Measurements from ENCODE around the gene SULT4A1. TPM values are rescaled to one million over a fixed set of nuclear protein-coding genes. Genes with fewer than 3 reads are reported as not detected.

SULT4A1 gene
- total RNA-seq, 2 experiments from 2014 or later = not detected

DNA sequence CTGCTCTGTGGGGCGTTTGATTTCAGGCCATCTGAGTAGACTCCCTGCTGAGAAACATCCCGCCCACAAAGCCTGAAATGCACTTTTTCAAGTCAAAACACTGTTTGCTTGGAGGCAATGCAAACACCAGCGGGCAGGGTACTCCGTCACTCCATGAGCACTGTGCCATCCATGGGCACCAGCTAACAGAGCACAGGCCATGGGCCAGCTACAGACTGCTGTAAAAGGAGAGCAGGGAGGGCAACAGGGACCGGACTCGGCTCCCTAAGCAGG is 33.7 kb downstream of the SULT4A1 start:
- ChIA-PET POLR2A (no interaction called here), CTCF (no interaction called here)
- Mint-ChIP-seq H3K4me3 (no peak overlapping the region), H3K9me3 (no peaks in the 10 kb centered on the region), H3K36me3 (ENCODE audit: low read depth) (no peaks in the 10 kb centered on the region), H3K27me3 (peaks cover 9% of the 10 kb centered on the region), H3K27ac (no peak overlapping the region), H3K4me1 (ENCODE audit: low read depth) (no peaks in the 10 kb centered on the region)
- intact Hi-C loops (cut with micrococcal nuclease) = no loop called here
- DNase-seq (no peak), ATAC-seq (no peak)
- TF ChIP-seq, protein P1, sequence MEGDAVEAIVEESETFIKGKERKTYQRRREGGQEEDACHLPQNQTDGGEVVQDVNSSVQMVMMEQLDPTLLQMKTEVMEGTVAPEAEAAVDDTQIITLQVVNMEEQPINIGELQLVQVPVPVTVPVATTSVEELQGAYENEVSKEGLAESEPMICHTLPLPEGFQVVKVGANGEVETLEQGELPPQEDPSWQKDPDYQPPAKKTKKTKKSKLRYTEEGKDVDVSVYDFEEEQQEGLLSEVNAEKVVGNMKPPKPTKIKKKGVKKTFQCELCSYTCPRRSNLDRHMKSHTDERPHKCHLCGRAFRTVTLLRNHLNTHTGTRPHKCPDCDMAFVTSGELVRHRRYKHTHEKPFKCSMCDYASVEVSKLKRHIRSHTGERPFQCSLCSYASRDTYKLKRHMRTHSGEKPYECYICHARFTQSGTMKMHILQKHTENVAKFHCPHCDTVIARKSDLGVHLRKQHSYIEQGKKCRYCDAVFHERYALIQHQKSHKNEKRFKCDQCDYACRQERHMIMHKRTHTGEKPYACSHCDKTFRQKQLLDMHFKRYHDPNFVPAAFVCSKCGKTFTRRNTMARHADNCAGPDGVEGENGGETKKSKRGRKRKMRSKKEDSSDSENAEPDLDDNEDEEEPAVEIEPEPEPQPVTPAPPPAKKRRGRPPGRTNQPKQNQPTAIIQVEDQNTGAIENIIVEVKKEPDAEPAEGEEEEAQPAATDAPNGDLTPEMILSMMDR (IDR thresholded peaks at IDR 0.05) = no peak

DNA sequence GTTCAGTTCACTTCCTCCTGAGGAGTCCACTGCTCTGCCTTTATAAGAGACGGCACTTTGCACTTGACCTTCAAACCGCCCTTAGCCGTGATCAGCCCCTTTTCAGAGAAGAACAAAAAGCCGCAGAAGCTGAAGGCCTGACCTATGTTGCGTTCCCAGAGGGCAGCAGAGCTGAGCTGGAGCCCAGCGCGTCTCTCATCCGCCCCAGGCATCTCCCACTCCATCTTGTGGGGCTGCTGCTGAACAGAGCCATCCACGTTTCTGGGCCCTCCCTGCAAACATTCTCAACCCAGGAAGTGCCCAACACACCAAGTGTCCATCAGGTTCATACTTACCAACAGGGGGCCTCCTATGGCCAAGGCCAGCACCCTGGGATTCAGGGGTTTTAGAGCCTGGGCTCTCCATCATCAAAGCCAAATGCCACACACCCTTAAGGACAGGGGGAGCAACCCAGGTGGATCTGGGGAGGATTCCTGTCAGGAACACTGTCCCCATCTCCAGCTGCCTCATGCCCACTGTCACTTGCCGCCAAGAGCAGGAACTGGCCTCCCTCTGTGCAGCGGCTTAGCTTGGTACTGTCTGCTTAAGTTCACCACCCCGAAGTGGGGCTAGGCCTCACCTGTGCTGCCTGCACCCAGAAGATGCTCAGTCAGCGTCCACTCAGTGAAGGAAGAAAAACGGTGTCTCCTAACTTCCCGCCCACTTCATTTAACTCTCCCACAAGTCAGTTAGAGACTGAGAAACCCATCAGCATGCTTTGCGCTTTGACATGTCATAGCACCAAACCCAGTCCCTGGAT is 34.2 kb downstream of the SULT4A1 start:
- no peak overlapping the region for H3K27ac Mint-ChIP-seq
- no peak for DNase-seq
- H3K27me3 Mint-ChIP-seq = peaks cover 11% of the 10 kb centered on the region
- intact Hi-C loops (cut with micrococcal nuclease) = no loop called here
- H3K4me3 Mint-ChIP-seq = no peak overlapping the region
- ChIA-PET POLR2A (no interaction called here), CTCF (no interaction called here)
- no peaks in the 10 kb centered on the region for H3K9me3 Mint-ChIP-seq
- H3K4me1 Mint-ChIP-seq (ENCODE audit: low read depth) = no peaks in the 10 kb centered on the region
- no peaks in the 10 kb centered on the region for H3K36me3 Mint-ChIP-seq (ENCODE audit: low read depth)
- ATAC-seq = no peak
- TF ChIP-seq, protein P1 (IDR thresholded peaks at IDR 0.05) = no peak

DNA sequence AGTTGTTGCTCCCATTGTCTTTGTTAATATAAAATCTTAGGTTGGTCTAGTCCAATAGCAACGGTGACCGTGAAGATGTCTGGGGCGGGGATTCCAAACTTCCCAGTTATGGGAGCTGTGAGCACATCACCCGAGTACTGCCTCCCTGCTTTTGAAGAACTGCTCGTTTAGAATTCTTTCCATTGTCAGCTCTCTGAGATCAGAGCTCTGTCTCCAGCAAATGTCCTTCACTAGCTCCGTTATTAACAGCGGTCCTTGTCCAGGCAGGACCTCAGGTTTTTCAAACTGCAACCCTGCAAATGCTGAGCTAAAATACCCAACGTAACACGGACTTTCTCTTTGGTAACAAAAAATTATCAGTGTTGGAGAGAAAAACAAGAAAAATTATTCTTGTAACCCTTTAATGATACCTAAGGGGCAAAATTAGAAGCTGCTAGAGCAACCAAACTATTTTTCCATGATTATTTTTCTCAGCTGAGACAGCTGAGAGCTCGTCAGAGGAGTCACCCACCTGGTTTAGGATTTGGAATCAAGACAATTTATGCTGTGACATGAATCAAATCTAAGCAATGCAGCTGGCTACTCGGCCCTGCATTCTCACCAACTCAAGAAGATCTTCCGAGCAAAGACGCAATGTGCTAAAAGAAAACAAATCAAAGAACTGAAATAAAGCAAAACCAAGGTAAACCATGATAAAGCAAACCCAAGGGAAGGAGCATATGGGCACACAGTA is 35.1 kb downstream of the SULT4A1 start:
- no peak for ATAC-seq
- intact Hi-C loops (cut with micrococcal nuclease) = no loop called here
- ChIA-PET POLR2A (no interaction called here), CTCF (interaction anchor here (1.3 to 1.6 kb wide), 3 partner anchors 27 to 58 kb away, joined by 3 to 5 read pairs (median 4); no protein-coding TSS in a partner anchor)
- H3K27ac Mint-ChIP-seq = no peak overlapping the region
- H3K4me1 Mint-ChIP-seq (ENCODE audit: low read depth) = no peaks in the 10 kb centered on the region
- TF ChIP-seq, protein P1 (IDR thresholded peaks at IDR 0.05) = no peak
- H3K4me3 Mint-ChIP-seq = no peak overlapping the region
- H3K36me3 Mint-ChIP-seq (ENCODE audit: low read depth) = no peaks in the 10 kb centered on the region
- H3K9me3 Mint-ChIP-seq = no peaks in the 10 kb centered on the region
- peaks cover 14% of the 10 kb centered on the region for H3K27me3 Mint-ChIP-seq
- no peak for DNase-seq

DNA sequence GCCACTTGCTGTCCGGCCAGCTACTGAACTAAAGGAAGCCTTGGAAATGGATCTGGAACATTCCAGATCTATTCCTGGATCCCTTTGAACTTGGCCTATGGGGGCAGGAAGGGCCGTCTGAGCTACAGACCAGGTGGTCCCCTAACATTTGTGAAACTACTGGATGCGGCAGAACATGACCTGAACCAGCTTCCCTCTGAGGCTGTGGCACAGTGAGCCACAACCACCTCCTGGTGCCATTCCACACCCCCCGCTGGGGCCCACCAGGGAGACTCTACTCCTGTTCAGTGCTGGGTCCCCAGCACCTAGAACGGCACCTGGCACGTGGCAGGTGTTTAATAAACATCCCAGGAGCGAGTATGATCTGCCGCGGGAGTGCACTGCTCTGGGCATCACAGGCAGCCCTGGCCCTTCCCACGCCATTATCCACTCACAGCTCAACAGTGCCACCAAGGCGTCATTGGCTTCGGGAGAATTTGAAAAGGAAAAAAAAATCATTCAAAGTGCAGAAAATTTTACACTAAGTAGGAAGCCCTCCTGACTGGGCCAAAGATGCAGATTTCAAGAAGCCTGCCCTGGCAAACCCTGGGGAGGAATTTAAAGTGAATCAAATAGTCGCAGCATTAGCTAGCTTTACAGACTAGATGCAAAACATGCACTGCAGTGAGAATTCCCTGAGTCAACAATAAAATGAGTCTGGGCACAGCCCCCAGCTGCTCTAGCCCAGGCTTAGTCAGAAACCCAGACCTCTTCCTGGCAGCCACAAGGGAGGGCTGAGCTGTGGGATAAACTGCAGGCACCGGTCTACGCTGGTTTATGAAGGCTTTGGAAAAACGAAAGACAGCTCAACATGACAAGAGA is 35.9 kb downstream of the SULT4A1 start:
- no peak for DNase-seq
- Mint-ChIP-seq H3K9me3 (no peaks in the 10 kb centered on the region), H3K4me1 (ENCODE audit: low read depth) (no peaks in the 10 kb centered on the region), H3K4me3 (no peak overlapping the region), H3K27ac (no peak overlapping the region), H3K27me3 (peaks cover 15% of the 10 kb centered on the region), H3K36me3 (ENCODE audit: low read depth) (no peaks in the 10 kb centered on the region)
- POLR2A ChIA-PET = interaction anchor here (0.6 kb wide), 1 partner anchor 8 kb away, joined by 3 read pairs; no protein-coding TSS in a partner anchor
- no peak for ATAC-seq
- TF ChIP-seq, protein P1 (IDR thresholded peaks at IDR 0.05) = no peak
- CTCF ChIA-PET = interaction anchor here (1.3 to 1.6 kb wide), 3 partner anchors 27 to 58 kb away, joined by 3 to 5 read pairs (median 4); no protein-coding TSS in a partner anchor
- intact Hi-C loops (cut with micrococcal nuclease) = no loop called here

Data from activated CD8-positive, alpha-beta T cell treated with anti-CD3 and anti-CD28 coated beads for 36 hours (primary cell).